GM18508 (cell line): ENCODE data around the gene ATP8B1.

Experiments
- ATAC-seq: cut with Tn5 transposase; IDR thresholded peaks from one replicate; pipeline ENCODE4 v1.9.1; 2021; ENCODE audit warnings: moderate number of reproducible peaks; ENCODE audit not compliant: insufficient read depth, unreplicated experiment

ATP8B1 gene

GRCh38 chr18:57819671-57820460 lies 16.8 kb upstream of the ATP8B1 start:
- ATAC-seq = no peak

DNA sequence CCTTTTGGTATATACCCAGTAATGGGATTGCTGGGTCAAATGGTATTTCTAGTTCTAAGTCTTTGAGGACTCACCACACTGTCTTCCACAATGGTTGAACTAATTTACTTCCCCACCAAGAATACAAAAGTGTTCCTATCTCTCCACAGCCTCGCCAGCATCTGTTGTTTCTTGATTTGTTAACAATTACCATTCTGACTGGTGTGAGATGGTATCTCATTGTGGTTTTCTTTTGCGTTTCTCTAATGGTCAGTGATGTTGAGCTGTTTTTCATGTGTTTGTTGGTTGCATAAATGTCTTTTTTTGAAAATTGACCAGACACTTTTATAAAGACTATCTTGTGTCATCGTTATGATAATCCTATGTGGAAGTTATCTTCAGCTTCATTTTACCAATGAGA lies 16.0 kb upstream of the ATP8B1 start:
- ATAC-seq = no peak

DNA sequence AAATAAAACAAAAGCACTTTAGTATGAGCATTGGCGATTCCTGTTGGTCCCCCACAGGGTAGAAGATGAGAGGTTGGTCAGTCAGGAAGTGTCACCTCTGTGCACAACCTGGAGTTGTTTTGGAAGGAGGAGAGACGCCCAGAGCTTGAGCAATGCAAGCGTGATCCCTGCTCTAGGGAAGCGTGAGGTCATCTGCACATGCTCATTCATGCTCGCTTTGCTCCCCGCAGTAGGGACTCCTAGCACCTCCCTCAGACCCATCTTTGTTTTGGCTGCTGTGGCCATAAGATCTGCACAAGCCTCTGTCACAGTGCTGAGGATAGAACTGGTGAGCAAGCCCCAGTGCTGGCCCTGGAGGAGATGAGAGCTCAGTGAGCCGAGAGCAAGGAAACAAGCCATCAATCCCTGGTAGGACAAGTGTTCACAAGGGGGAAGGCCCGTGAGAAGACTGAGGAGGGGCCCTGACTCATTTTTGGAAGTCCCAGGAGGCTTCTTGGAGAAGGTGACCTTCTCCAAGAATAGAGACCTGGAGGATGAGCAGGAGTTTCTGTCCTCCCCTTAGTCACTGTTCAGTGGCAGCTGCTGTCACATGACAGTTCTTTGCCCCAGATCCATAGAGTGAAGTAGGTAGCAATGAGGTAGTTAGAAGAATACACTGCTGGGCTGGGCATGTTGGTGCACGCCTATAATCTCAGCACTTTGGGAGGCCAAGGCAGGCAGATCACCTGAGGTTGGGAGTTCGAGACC lies 13.3 kb upstream of the ATP8B1 start:
- ATAC-seq = no peak

DNA sequence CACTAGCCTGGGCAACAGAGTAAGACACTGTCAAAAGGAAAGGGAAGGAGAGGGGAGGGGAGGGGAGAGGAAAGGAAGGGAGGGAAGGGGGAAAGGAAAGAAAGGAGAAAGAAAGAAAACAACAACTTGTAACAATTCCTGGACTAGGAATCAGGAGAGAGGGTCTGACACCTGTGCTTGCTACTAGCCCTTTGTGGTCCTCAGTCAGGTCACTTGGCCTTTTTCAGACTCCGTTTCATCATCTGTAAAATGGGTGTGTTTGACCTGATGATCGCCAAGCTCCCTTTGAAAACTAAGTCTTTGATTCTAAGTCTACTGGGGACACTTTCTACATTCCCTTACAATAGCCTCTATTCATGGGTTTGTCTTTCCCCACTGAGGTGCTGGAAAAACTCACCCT lies 11.4 kb upstream of the ATP8B1 start:
- no peak for ATAC-seq

- no peak for ATAC-seq
Observed at GRCh38 chr18:57813245-57813644, 10.1 kb upstream of the ATP8B1 start.

DNA sequence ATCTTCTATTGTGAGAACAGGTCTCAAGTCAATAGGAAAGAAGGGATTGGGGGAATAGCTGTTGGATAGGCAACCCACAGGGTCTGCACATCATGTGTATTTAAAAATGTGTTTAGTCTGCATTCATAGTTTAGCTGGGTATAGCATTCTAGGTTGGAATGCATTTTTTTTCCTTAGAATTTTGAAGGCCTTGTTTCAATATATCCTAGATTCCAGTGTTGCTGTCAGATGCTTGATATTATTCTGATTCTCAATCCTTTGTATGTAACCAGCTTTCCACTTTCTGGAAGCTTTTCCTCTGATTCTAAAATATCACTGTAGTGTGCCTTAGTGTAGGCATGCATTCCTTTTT lies 9.0 kb upstream of the ATP8B1 start:
- ATAC-seq = no peak

- ATAC-seq = no peak
Observed at GRCh38 chr18:57811477-57812125, 8.5 kb upstream of the ATP8B1 start.

GRCh38 chr18:57809190-57809589 lies 6.1 kb upstream of the ATP8B1 start:
- ATAC-seq = no peak

- ATAC-seq = no peak
Observed at GRCh38 chr18:57807336-57808117, 4.4 kb upstream of the ATP8B1 start.

- no peak for ATAC-seq
Observed at GRCh38 chr18:57806978-57807285, 3.8 kb upstream of the ATP8B1 start.

DNA sequence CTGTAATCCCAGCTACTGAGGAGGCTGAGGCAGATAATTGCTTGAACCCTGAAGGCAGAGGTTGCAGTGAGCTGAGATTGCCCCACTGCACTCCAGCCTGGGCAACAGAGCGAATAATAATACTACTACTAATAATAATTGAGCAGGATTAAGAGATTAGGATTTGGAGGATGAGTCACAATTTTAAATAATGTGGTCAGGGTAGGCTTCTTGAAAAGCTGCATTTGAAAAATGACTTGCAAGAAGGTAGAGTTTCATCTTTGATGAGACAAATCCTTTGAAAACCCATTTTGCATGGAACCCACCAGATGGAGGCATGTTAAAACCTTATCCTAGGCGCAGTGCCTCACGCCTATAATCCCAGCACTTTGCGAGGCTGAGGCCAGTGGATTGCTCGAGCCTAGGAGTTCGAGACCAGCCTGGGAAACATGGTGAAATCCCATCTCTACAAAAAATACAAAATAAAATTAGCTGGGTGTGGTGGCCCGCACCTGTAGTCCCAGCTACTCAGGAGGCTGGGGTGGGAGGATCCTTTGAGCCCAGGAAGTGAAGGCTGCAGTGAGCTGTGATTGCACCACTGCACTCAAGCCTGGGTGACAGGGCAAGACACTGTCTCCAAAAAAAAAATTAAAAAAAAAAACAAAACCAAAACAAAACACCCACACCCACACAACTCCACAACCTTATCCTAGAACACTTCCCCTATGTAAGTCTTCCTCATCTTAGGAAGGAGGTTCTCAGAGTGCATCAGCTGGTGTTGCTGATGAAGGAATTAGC lies 3.3 kb upstream of the ATP8B1 start:
- ATAC-seq = no peak

GRCh38 chr18:57805117-57805516 lies 2.0 kb upstream of the ATP8B1 start:
- ATAC-seq = no peak

- no peak for ATAC-seq
Observed at GRCh38 chr18:57804557-57804956, 1.4 kb upstream of the ATP8B1 start.

GRCh38 chr18:57802213-57803102 lies 657 bp downstream of the ATP8B1 start:
- no peak for ATAC-seq

- no peak for ATAC-seq
Observed at GRCh38 chr18:57801761-57802212, 1.3 kb downstream of the ATP8B1 start.

GRCh38 chr18:57801325-57801724 lies 1.8 kb downstream of the ATP8B1 start:
- ATAC-seq = no peak

GRCh38 chr18:57798713-57799373 lies 4.3 kb downstream of the ATP8B1 start:
- ATAC-seq = no peak

- no peak for ATAC-seq
Observed at GRCh38 chr18:57797209-57797651, 5.9 kb downstream of the ATP8B1 start.
